SK-N-SH treated with all-trans-retinoic acid at 6 μM for 48 hours (cell line): Measurements from ENCODE around the gene MAP7D2.

ENCODE experiments used
- ATAC-seq: fragments of 200-7000 bp; cut with Tn5 transposase; 3 replicates; pipeline ENCODE4 v1.9.1; 2020; ENCODE audit warnings: mild to moderate bottlenecking, moderate library complexity
- ARNTL ChIP-seq: fragments of 450-650 bp; formaldehyde crosslinking; IDR thresholded peaks from 2 replicates; pipeline ENCODE4 v1.5.0; 2020; ENCODE audit warnings: low read depth, mild to moderate bottlenecking, moderate library complexity, borderline replicate concordance
- BACH2 ChIP-seq: fragments of 250-450 bp; sonication (Bioruptor Pico); IDR thresholded peaks from 2 replicates; pipeline ENCODE4 v1.9.0; 2021; ENCODE audit warnings: mild to moderate bottlenecking, borderline replicate concordance
- ESRRG ChIP-seq: fragments of 250-450 bp; sonication (Bioruptor Pico); IDR thresholded peaks from 2 replicates; pipeline ENCODE4 v1.6.1; 2021; ENCODE audit warnings: mild to moderate bottlenecking
- GLIS3 ChIP-seq: fragments of 250-450 bp; sonication (Bioruptor Pico); IDR thresholded peaks from 2 replicates; pipeline ENCODE4 v1.5.0; 2020; ENCODE audit warnings: mild to moderate bottlenecking, moderate library complexity
- ISL1 ChIP-seq: fragments of 250-450 bp; sonication (Bioruptor Pico); IDR thresholded peaks from 2 replicates; pipeline ENCODE4 v2.1.2; 2022; ENCODE audit warnings: mild to moderate bottlenecking, moderate library complexity
- OSR1 ChIP-seq: fragments of 250-450 bp; sonication (Bioruptor Pico); IDR thresholded peaks from 2 replicates; pipeline ENCODE4 v1.8.0; 2022; ENCODE audit warnings: moderate library complexity, mild to moderate bottlenecking, inconsistent platforms
- PATZ1 ChIP-seq: fragments of 250-450 bp; sonication (Bioruptor Pico); IDR thresholded peaks from 2 replicates; pipeline ENCODE4 v1.8.0; 2020; ENCODE audit warnings: mild to moderate bottlenecking, moderate library complexity, borderline replicate concordance
- PPARA ChIP-seq: fragments of 250-450 bp; sonication (Bioruptor Pico); IDR thresholded peaks from 2 replicates; pipeline ENCODE4 v1.5.0; 2020; ENCODE audit warnings: mild to moderate bottlenecking, borderline replicate concordance
- RARB ChIP-seq: fragments of 250-450 bp; sonication (Bioruptor Pico); IDR thresholded peaks from 2 replicates; pipeline ENCODE4 v1.8.0; 2021; ENCODE audit warnings: mild to moderate bottlenecking, moderate library complexity
- TCF4 ChIP-seq: fragments of 250-450 bp; sonication (Bioruptor Pico); IDR thresholded peaks from 2 replicates; pipeline ENCODE4 v1.8.0; 2021; ENCODE audit warnings: mild to moderate bottlenecking, moderate library complexity, borderline replicate concordance
- TOX ChIP-seq: fragments of 250-450 bp; sonication (Bioruptor Pico); IDR thresholded peaks from 2 replicates; pipeline ENCODE4 v1.8.0; 2021; ENCODE audit warnings: mild to moderate bottlenecking, moderate library complexity, borderline replicate concordance
- ZC3H10 ChIP-seq: fragments of 250-450 bp; sonication (Bioruptor Pico); IDR thresholded peaks from 2 replicates; pipeline ENCODE4 v1.5.1; 2021; ENCODE audit warnings: mild to moderate bottlenecking, moderate library complexity
- ZFP3 ChIP-seq: fragments of 250-450 bp; sonication (Bioruptor Pico); IDR thresholded peaks from 2 replicates; pipeline ENCODE4 v1.5.0; 2020; ENCODE audit warnings: mild to moderate bottlenecking, moderate library complexity
- ZFP30 ChIP-seq: fragments of 450-650 bp; formaldehyde crosslinking; IDR thresholded peaks from 2 replicates; pipeline ENCODE4 v1.5.0; 2022; ENCODE audit warnings: mild to moderate bottlenecking, moderate library complexity
- ZNF565 ChIP-seq: fragments of 450-650 bp; formaldehyde crosslinking; conservative IDR thresholded peaks from 2 replicates; pipeline ENCODE4 v1.5.0; 2020; ENCODE audit warnings: low read depth, mild to moderate bottlenecking, moderate library complexity
- ZNF70 ChIP-seq: fragments of 450-650 bp; formaldehyde crosslinking; IDR thresholded peaks from 2 replicates; pipeline ENCODE4 v1.5.0; 2020; ENCODE audit warnings: mild to moderate bottlenecking, moderate library complexity
- ZNF8 ChIP-seq: fragments of 450-650 bp; formaldehyde crosslinking; IDR thresholded peaks from 2 replicates; pipeline ENCODE4 v1.5.0; 2020; ENCODE audit warnings: mild to moderate bottlenecking, moderate library complexity
- TF ChIP-seq, protein P1 (sequence below): fragments of 250-450 bp; sonication (Bioruptor Pico); IDR thresholded peaks from 2 replicates; pipeline ENCODE4 v1.5.1; 2020; ENCODE audit warnings: low read depth, mild to moderate bottlenecking, moderate library complexity
- TF ChIP-seq, protein P2 (sequence below): fragments of 250-450 bp; sonication (Bioruptor Pico); IDR thresholded peaks from 2 replicates; pipeline ENCODE4 v1.8.0; 2021; ENCODE audit warnings: low read depth, mild to moderate bottlenecking, moderate library complexity, borderline replicate concordance
- TF ChIP-seq, protein P3 (sequence below): fragments of 250-450 bp; sonication (Bioruptor Pico); IDR thresholded peaks from 2 replicates; pipeline ENCODE4 v1.5.0; 2020; ENCODE audit warnings: mild to moderate bottlenecking, moderate library complexity

The MAP7D2 gene

GRCh38 chrX:20067709-20068561 lies 48.8 kb downstream of the MAP7D2 start:
- ATAC-seq = peak; percentile 90

GRCh38 chrX:20066968-20067708 lies 49.6 kb downstream of the MAP7D2 start:
- TF ChIP-seq TCF4 (no peak), ZFP30 (no peak), ZNF8 (CRISPR knock-in tag) (no peak), RARB (no peak), ZC3H10 (CRISPR knock-in tag) (no peak), ZNF565 (CRISPR knock-in tag) (no peak), PATZ1 (no peak), ARNTL (no peak), GLIS3 (CRISPR knock-in tag) (no peak), ZFP3 (no peak), PPARA (no peak), ZNF70 (no peak), ESRRG (no peak), BACH2 (CRISPR knock-in tag) (no peak), TOX (CRISPR knock-in tag) (no peak), ISL1 (CRISPR knock-in tag) (no peak), OSR1 (CRISPR knock-in tag) (no peak)
- TF ChIP-seq, protein P1, sequence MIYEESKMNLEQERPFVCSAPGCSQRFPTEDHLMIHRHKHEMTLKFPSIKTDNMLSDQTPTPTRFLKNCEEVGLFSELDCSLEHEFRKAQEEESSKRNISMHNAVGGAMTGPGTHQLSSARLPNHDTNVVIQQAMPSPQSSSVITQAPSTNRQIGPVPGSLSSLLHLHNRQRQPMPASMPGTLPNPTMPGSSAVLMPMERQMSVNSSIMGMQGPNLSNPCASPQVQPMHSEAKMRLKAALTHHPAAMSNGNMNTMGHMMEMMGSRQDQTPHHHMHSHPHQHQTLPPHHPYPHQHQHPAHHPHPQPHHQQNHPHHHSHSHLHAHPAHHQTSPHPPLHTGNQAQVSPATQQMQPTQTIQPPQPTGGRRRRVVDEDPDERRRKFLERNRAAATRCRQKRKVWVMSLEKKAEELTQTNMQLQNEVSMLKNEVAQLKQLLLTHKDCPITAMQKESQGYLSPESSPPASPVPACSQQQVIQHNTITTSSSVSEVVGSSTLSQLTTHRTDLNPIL = no peak
- TF ChIP-seq, protein P2, sequence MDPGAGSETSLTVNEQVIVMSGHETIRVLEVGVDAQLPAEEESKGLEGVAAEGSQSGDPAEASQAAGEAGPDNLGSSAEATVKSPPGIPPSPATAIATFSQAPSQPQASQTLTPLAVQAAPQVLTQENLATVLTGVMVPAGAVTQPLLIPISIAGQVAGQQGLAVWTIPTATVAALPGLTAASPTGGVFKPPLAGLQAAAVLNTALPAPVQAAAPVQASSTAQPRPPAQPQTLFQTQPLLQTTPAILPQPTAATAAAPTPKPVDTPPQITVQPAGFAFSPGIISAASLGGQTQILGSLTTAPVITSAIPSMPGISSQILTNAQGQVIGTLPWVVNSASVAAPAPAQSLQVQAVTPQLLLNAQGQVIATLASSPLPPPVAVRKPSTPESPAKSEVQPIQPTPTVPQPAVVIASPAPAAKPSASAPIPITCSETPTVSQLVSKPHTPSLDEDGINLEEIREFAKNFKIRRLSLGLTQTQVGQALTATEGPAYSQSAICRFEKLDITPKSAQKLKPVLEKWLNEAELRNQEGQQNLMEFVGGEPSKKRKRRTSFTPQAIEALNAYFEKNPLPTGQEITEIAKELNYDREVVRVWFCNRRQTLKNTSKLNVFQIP = no peak
- TF ChIP-seq, protein P3, sequence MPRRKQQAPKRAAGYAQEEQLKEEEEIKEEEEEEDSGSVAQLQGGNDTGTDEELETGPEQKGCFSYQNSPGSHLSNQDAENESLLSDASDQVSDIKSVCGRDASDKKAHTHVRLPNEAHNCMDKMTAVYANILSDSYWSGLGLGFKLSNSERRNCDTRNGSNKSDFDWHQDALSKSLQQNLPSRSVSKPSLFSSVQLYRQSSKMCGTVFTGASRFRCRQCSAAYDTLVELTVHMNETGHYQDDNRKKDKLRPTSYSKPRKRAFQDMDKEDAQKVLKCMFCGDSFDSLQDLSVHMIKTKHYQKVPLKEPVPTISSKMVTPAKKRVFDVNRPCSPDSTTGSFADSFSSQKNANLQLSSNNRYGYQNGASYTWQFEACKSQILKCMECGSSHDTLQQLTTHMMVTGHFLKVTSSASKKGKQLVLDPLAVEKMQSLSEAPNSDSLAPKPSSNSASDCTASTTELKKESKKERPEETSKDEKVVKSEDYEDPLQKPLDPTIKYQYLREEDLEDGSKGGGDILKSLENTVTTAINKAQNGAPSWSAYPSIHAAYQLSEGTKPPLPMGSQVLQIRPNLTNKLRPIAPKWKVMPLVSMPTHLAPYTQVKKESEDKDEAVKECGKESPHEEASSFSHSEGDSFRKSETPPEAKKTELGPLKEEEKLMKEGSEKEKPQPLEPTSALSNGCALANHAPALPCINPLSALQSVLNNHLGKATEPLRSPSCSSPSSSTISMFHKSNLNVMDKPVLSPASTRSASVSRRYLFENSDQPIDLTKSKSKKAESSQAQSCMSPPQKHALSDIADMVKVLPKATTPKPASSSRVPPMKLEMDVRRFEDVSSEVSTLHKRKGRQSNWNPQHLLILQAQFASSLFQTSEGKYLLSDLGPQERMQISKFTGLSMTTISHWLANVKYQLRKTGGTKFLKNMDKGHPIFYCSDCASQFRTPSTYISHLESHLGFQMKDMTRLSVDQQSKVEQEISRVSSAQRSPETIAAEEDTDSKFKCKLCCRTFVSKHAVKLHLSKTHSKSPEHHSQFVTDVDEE (CRISPR knock-in tag) = no peak
- peak; percentile 87 for ATAC-seq

More at GRCh38 chrX:20067709-20068561, 48.8 kb downstream of the MAP7D2 start:
- TF ChIP-seq OSR1 (CRISPR knock-in tag) (no peak), ESRRG (no peak), ZFP30 (no peak), ZC3H10 (CRISPR knock-in tag) (no peak), ZNF8 (CRISPR knock-in tag) (no peak), PATZ1 (no peak)
